Forelimb muscle (tissue), 1 donor: Measurements from ENCODE around the gene KRT26. TPM values are rescaled to one million over a fixed set of nuclear protein-coding genes. Genes with fewer than 3 reads are reported as not detected.
"Not testable (repeated sequence)": the region's sequence is repeated elsewhere in the genome, so short reads cannot be mapped to it uniquely, and the experiment has no call there.

Experiments
- DNase-seq: peaks from one replicate; pipeline ENCODE4 v3.0.0-alpha.2; 2013; ENCODE audit warnings: low read depth
- polyA plus RNA-seq: library from polyadenylated mRNA; unstranded; fragments of 120-200 nt; gene quantifications from one replicate; pipeline ENCODE4 v1.2.1, GENCODE V29; 2013; ENCODE audit not compliant: insufficient read length

Gene KRT26
- polyA plus RNA-seq, 1 donor, result not detected

- no peak for DNase-seq
These were observed 23.1 kb upstream of the KRT26 start for GRCh38 chr17:40795019-40795667.

GRCh38 chr17:40794466-40794865 is 22.5 kb upstream of the KRT26 start:
- no peak for DNase-seq

- DNase-seq, result no peak
These were observed 21.8 kb upstream of the KRT26 start for GRCh38 chr17:40793832-40794231.

- no peak for DNase-seq
These were observed 19.9 kb upstream of the KRT26 start for GRCh38 chr17:40791787-40792436.

- DNase-seq, result no peak
These were observed 19.1 kb upstream of the KRT26 start for GRCh38 chr17:40791111-40791510.

GRCh38 chr17:40782450-40782849 is 10.4 kb upstream of the KRT26 start, which contains the start of gene KRT27:
Gene KRT27, minus strand, starts transcription at chr17:40782550. Its CDS starts 57 bp downstream, at chr17:40782493.
- no peak for DNase-seq

- DNase-seq, result no peak
These were observed 7.3 kb upstream of the KRT26 start for GRCh38 chr17:40779181-40779909.

- DNase-seq, result no peak
These were observed 6.5 kb upstream of the KRT26 start for GRCh38 chr17:40778461-40778860.

- DNase-seq, result no peak
These were observed 6.0 kb upstream of the KRT26 start for GRCh38 chr17:40777971-40778370.

GRCh38 chr17:40777459-40777858 is 5.5 kb upstream of the KRT26 start:
- no peak for DNase-seq

- DNase-seq, result no peak
These were observed 3.9 kb upstream of the KRT26 start for GRCh38 chr17:40775945-40776344.

- no peak for DNase-seq
These were observed 6.3 kb downstream of the KRT26 start for GRCh38 chr17:40765657-40766056.

GRCh38 chr17:40763752-40764151 is 8.2 kb downstream of the KRT26 start:
- DNase-seq, result no peak

- DNase-seq, result no peak
These were observed 11.6 kb downstream of the KRT26 start for GRCh38 chr17:40760105-40761016.

- no peak for DNase-seq
These were observed 16.8 kb downstream of the KRT26 start, which contains the start of gene KRT25 for GRCh38 chr17:40755231-40755630. Gene KRT25, minus strand, starts transcription at chr17:40755331. Its CDS starts 60 bp downstream, at chr17:40755271.

GRCh38 chr17:40753804-40754203 is 18.2 kb downstream of the KRT26 start:
- DNase-seq, result no peak

- no peak for DNase-seq
These were observed 20.9 kb downstream of the KRT26 start for GRCh38 chr17:40751065-40751464.

- no peak for DNase-seq
These were observed 21.6 kb downstream of the KRT26 start for GRCh38 chr17:40750391-40750790.

- not testable (repeated sequence) for DNase-seq
These were observed 23.3 kb downstream of the KRT26 start for GRCh38 chr17:40748666-40749065.

GRCh38 chr17:40738553-40738952 is 33.4 kb downstream of the KRT26 start:
- DNase-seq, result no peak

- no peak for DNase-seq
These were observed 37.0 kb downstream of the KRT26 start for GRCh38 chr17:40735016-40735415.

- no peak for DNase-seq
These were observed 38.0 kb downstream of the KRT26 start for GRCh38 chr17:40734018-40734417.
